Transverse colon (tissue), 4 donors: ENCODE data around the gene AP1G2. TPM values are rescaled to one million over a fixed set of nuclear protein-coding genes. Genes with fewer than 3 reads are reported as not detected.
"Not testable (repeated sequence)": the region's sequence is repeated elsewhere in the genome, so short reads cannot be mapped to it uniquely, and the experiment has no call there.

Experiments used
- DNase-seq: peaks from one replicate; pipeline ENCODE4 v3.0.0-alpha.2; 2019
- H3K27ac ChIP-seq, 4 donors: fragments of 200-600 bp; sonication (generic); 2 replicates each; pipeline ENCODE4 v1.5.1; 2016 to 2018; ENCODE audit warnings: inconsistent platforms in 4 of 4
- H3K27me3 ChIP-seq: fragments of 200-600 bp; sonication (generic); 2 replicates; pipeline ENCODE4 v1.5.1; 2017; ENCODE audit warnings: inconsistent platforms
- H3K36me3 ChIP-seq, 4 donors: fragments of 200-600 bp; sonication (generic); 2 replicates each; pipeline ENCODE4 v1.5.1; 2017 to 2019; ENCODE audit warnings: inconsistent platforms in 4 of 4
- H3K4me1 ChIP-seq, 4 donors: fragments of 200-600 bp; sonication (generic); 2 replicates each; pipeline ENCODE4 v1.5.1; 2017 to 2020; ENCODE audit warnings: inconsistent platforms in 4 of 4
- H3K4me3 ChIP-seq, 4 donors: fragments of 200-600 bp; sonication (generic); 1 replicate in 1 of 4; 2 replicates in 3 of 4; pipeline versions ENCODE4 v1.5.1 to v1.6.1; 2017 to 2019; ENCODE audit warnings: inconsistent platforms in 4 of 4
- H3K9me3 ChIP-seq, 2 donors: fragments of 200-600 bp; sonication (generic); 2 replicates each; pipeline ENCODE4 v1.5.1; 2017 to 2019; ENCODE audit warnings: inconsistent platforms in 2 of 2
- EP300 ChIP-seq: sonication (generic); formaldehyde crosslinking; IDR thresholded peaks from one replicate; pipeline ENCODE4 v1.6.1; 2017; ENCODE audit warnings: antibody characterized with exemption, low read depth
- POLR2A ChIP-seq: fragments of 450-650 bp; IDR thresholded peaks from one replicate; pipeline ENCODE4 v1.6.1; 2016; ENCODE audit warnings: antibody characterized with exemption, mild to moderate bottlenecking, moderate library complexity
- POLR2AphosphoS5 ChIP-seq, 3 donors: sonication (generic); formaldehyde crosslinking; IDR thresholded peaks; one replicate each; pipeline ENCODE4 v1.6.1; 2016; ENCODE audit warnings: antibody characterized with exemption in 3 of 3
- WGBS, 2 donors: methylation state at CpG; one replicate each; pipeline ENCODE4 v1.1.5; 2018; ENCODE audit warnings: low coverage in 1 of 2; 5-methylcytosine and 5-hydroxymethylcytosine counted together
- in situ Hi-C, 4 donors: fragments of 200-750 bp; cut with MboI; loops; one replicate each; pipeline versions ENCODE4 v1.15.0 to v1.15.1; 2017; ENCODE audit warnings: low sequenced_read_pairs in 3 of 4, low pct_ligation_motif_present in 1 of 4, low pct_unique_long_range_greater_than_20kb in 1 of 4
- intact Hi-C: fragments of 100-400 bp; cut with DNase I; formaldehyde crosslinking; loops from one replicate; pipeline ENCODE4 v1.15.1; 2023; ENCODE audit warnings: low total_unique reads
- total RNA-seq, 4 donors: library from RNA; depleted of rRNA; stranded (reverse); fragments of >200 nt; gene quantifications; one replicate each; pipeline ENCODE4 v1.1.0, GENCODE V29; 2016
- TF ChIP-seq, protein P1 (sequence below), 5 experiments: fragments of 200-600 bp in 3 of 5; fragments of 450-650 bp in 2 of 5; sonication (generic) in 3 of 5; IDR thresholded peaks; 1 replicate in 2 of 5; 2 replicates in 3 of 5; pipeline ENCODE4 v1.5.1; 2016 to 2017; ENCODE audit warnings: antibody characterized with exemption in 5 of 5, inconsistent platforms in 3 of 5, mild to moderate bottlenecking in 2 of 5, moderate library complexity in 1 of 5

The AP1G2 gene
- total RNA-seq, 4 donors from 2014 or later, result 163 to 508 (median 237) TPM

DNA sequence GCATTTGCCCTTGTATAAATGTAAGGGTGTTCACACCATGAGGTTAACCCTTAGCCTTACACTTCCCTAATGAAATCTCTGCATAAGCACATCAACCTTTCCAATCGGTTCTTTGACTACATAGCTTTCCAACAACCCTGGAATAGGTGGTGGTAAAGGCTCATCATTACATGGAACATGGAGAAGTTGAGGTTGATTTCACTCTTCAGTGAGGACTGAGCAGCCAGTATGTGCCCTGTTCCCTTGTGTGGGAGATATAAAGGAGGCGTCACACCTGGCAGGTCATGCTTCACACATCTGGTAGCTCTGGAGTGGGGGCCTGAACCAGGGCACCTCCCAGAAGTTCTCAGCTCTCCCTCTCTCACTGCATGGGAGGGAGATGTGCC, 32.7 kb upstream of the AP1G2 start:
- Histone ChIP-seq H3K27ac (no peak overlapping the region), H3K4me3 (no peak overlapping the region), H3K36me3 (no peaks in the 10 kb centered on the region), H3K4me1 (no peaks in the 10 kb centered on the region), H3K9me3 (no peaks in the 10 kb centered on the region), H3K27me3 (no peaks in the 10 kb centered on the region)
- 68 to 85% methylated on average over 2 of the region's 2 CpGs for WGBS, 2 donors
- in situ Hi-C loops, result no loop called here
- intact Hi-C loops, result no loop called here
- no peak for TF ChIP-seq POLR2A
- TF ChIP-seq POLR2AphosphoS5 (IDR thresholded peaks at IDR 0.05), result no peak
- TF ChIP-seq, protein P1, sequence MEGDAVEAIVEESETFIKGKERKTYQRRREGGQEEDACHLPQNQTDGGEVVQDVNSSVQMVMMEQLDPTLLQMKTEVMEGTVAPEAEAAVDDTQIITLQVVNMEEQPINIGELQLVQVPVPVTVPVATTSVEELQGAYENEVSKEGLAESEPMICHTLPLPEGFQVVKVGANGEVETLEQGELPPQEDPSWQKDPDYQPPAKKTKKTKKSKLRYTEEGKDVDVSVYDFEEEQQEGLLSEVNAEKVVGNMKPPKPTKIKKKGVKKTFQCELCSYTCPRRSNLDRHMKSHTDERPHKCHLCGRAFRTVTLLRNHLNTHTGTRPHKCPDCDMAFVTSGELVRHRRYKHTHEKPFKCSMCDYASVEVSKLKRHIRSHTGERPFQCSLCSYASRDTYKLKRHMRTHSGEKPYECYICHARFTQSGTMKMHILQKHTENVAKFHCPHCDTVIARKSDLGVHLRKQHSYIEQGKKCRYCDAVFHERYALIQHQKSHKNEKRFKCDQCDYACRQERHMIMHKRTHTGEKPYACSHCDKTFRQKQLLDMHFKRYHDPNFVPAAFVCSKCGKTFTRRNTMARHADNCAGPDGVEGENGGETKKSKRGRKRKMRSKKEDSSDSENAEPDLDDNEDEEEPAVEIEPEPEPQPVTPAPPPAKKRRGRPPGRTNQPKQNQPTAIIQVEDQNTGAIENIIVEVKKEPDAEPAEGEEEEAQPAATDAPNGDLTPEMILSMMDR (IDR thresholded peaks at IDR 0.05), result no peak
- no peak for TF ChIP-seq EP300
- DNase-seq, result no peak

DNA sequence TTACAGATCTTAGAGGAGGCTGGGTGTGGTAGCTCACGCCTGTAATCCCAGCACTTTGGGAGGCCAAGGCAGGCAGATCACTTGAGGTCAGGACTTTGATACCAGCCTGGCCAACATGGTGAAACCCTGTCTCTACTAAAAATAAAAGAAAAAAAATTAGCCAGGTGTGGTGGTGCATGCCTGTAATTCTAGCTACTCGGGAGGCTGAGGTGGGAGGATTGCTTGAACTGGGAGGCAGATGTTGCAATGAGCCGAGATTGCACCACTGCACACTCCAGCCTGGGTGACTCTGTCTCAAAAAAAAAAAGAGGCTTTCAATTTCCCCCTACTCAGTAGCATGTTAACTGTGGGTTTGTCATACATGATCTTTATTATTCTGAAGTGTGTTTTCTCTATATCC, 26.6 kb upstream of the AP1G2 start:
- in situ Hi-C loops, DNase-seq, H3K4me3 ChIP-seq, H3K4me1 ChIP-seq, H3K27me3 ChIP-seq, H3K27ac ChIP-seq, H3K9me3 ChIP-seq, H3K36me3 ChIP-seq, intact Hi-C loops: not testable (repeated sequence)
- WGBS, 2 donors, result 81 to 90% methylated on average over 3 of the region's 3 CpGs

DNA sequence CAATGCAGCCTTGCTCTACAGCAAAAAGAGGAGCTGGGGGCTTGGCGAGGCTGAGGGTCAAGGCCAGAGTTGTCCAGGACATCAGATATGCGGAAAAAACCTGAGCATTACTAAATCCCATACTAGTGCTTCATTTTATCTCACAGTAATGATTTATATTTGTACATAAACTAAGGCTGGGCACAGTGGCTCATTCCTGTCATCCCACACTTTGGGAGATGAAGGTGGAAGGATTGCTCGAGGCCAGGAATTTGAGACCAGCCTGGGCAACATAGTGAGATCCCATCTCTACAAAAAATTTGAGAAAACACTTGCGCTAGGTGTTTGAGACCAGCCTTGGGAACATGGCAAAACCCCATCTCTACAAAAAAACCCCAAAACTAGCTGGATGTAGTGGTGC, 22.6 kb upstream of the AP1G2 start:
- in situ Hi-C loops, result no loop called here
- Histone ChIP-seq H3K4me1 (peaks cover 0 to 6% (median 4%) of the 10 kb centered on the region in 4 donors), H3K9me3 (no peaks in the 10 kb centered on the region), H3K4me3 (no peak overlapping the region), H3K27ac (no peak overlapping the region), H3K36me3 (no peaks in the 10 kb centered on the region), H3K27me3 (peaks cover 6% of the 10 kb centered on the region)
- 87 to 100% methylated on average over 3 to 4 of the region's 4 CpGs for WGBS, 2 donors
- intact Hi-C loops, result no loop called here
- TF ChIP-seq, protein P1 (IDR thresholded peaks at IDR 0.05), result no peak
- no peak for TF ChIP-seq POLR2A
- TF ChIP-seq EP300, result no peak
- no peak for TF ChIP-seq POLR2AphosphoS5 (IDR thresholded peaks at IDR 0.05)
- DNase-seq, result no peak

DNA sequence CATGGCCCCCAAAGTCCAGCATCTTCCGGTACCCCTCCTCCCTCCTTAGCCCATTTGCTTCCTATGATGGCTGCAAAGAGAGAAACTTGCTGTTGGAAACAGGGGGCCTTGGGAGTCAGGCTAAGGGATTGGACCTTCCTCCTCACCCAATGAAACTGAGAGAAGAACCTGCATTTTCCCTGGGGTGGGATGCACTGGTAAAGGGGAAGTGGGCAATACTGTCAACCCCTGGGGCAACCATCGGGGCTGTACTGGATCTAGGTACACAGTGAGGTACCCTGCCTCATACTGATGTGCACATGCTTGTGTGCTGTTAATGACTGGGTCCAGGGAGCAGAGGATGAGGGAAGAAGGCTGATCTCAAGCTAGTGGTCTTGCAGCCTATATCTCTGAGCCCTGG, 22.0 kb upstream of the AP1G2 start:
- TF ChIP-seq EP300 (no peak), POLR2A (no peak), POLR2AphosphoS5 (IDR thresholded peaks at IDR 0.05) (no peak)
- TF ChIP-seq, protein P1 (IDR thresholded peaks at IDR 0.05), result no peak
- in situ Hi-C loops (no loop called here), intact Hi-C loops (no loop called here)
- WGBS, 2 donors, result 80 to 97% methylated on average over 1 to 2 of the region's 2 CpGs
- Histone ChIP-seq H3K4me3 (no peak overlapping the region), H3K9me3 (no peaks in the 10 kb centered on the region), H3K27me3 (peaks cover 6% of the 10 kb centered on the region), H3K4me1 (peaks cover 0 to 6% (median 4%) of the 10 kb centered on the region in 4 donors), H3K36me3 (no peaks in the 10 kb centered on the region), H3K27ac (no peak overlapping the region)
- no peak for DNase-seq

DNA sequence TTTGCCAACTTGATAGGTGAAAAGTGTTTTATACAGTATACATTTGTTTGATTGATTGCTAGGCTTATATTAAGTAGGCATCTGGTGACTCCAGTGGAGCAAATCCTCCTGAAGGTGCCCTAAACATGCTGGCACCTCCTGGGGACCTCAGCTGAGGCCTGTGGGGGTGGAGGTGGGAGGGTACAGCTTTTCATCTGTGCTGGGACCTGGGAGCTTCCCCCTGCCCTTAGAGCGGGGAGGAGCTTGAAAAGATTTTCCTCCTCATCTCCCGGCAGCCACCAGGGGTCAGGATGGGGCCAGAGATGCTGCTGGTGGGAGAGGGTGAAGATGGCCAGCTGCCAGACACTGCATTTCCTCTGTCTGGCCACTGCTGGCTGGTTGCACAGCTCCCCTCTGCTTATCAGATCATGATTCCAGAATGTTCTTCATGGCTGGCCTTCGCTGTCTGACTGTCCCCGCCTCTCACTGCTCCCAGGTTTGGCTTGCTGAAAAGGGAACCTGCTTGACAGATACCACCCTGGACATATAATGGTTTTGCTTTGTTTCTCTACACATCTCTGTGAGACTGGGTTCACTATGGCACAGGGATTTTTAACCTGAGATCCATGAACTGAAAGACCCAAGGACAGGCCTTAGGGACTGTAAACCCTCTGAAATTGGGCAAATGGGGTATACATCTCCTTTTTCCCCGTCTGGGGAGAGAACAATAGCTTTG, 21.4 kb upstream of the AP1G2 start:
- peak in 1 of 3 donors; percentile 56 for TF ChIP-seq POLR2AphosphoS5 (IDR thresholded peaks at IDR 0.05)
- TF ChIP-seq, protein P1 (IDR thresholded peaks at IDR 0.05), result peak; percentile 53 to 90 (median 73)
- no peak for TF ChIP-seq EP300
- Histone ChIP-seq H3K27me3 (peaks cover 6% of the 10 kb centered on the region), H3K27ac (no peak overlapping the region), H3K4me1 (peaks cover 0 to 6% (median 4%) of the 10 kb centered on the region in 4 donors), H3K36me3 (no peaks in the 10 kb centered on the region), H3K4me3 (no peak overlapping the region), H3K9me3 (no peaks in the 10 kb centered on the region)
- intact Hi-C loops (no loop called here), in situ Hi-C loops (no loop called here)
- DNase-seq, result peak; percentile 92
- WGBS, 2 donors, result 20 to 50% methylated on average over 1 to 5 of the region's 5 CpGs

DNA sequence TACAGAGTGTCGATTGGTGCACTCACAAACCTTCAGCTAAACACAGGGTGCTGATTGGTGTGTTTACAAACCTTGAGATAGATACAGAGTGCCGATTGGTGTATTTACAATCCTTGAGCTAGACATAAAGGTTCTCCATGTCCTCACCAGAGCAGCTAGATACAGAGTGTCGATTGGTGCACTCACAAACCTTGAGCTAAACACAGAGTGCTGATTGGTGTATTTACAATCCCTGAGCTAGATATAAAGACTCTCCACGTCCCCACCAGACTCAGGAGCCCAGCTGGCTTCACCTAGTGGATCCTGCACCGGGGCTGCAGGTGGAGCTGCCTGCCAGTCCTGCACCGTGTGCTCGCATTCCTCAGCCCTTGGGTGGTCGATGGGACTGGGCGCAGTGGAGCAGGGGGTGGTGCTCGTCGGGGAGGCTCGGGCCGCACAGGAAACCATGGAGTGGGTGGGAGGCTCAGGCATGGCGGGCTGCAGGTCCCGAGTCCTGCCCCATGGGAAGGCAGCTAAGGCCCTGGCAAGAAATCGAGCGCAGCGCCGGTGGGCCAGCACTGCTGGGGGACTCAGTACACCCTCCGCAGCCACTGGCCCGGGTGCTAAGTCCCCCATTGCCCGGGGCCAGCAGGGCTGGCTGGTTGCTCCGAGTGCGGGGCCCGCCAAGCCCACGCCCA, 17.1 kb upstream of the AP1G2 start:
- H3K27me3 ChIP-seq, result peaks cover 16% of the 10 kb centered on the region
- H3K36me3 ChIP-seq, in situ Hi-C loops, intact Hi-C loops, DNase-seq, H3K27ac ChIP-seq, H3K9me3 ChIP-seq, H3K4me3 ChIP-seq, H3K4me1 ChIP-seq: not testable (repeated sequence)
- 91% methylated on average over 18 of the region's 26 CpGs; no CpG with 5 or more reads in 1 of the 2 donors for WGBS, 2 donors
